Activated naive CD4-positive, alpha-beta T cell treated with anti-CD3 and anti-CD28 coated beads, Interleukin-2, amount 50 U/mL, for 72 hours (primary cell): ENCODE data around the gene CTNS. TPM values are rescaled to one million over a fixed set of nuclear protein-coding genes. Genes with fewer than 3 reads are reported as not detected.
A peak's percentile ranks its signal among the peaks of the same experiment; 100 is the strongest.

Experiments used
- ATAC-seq, 2 donors: fragments of 150-1000 bp; cut with Tn5 transposase; 2 replicates each; pipeline ENCODE4 v1.10.0; 2021; ENCODE audit warnings: mild to moderate bottlenecking in 2 of 2, moderate library complexity in 2 of 2
- DNase-seq, 2 donors: peaks; one replicate each; pipeline ENCODE4 v3.0.0; 2021 to 2022; ENCODE audit warnings: low spot score in 2 of 2
- H3K27ac Mint-ChIP-seq, 2 donors: one replicate each; pipeline ENCODE4 v1.8.0; 2022; ENCODE audit warnings: mild to moderate bottlenecking in 2 of 2, mixed read lengths in 2 of 2
- H3K36me3 Mint-ChIP-seq, 2 donors: one replicate each; pipeline ENCODE4 v1.8.0; 2022; ENCODE audit warnings: mixed read lengths in 2 of 2
- H3K9me3 Mint-ChIP-seq, 2 donors: one replicate each; pipeline ENCODE4 v1.8.0; 2022; ENCODE audit warnings: mixed read lengths in 2 of 2
- total RNA-seq, 2 donors: library from RNA; stranded (reverse); gene quantifications; one replicate each; pipeline ENCODE4 v1.2.3, GENCODE V29; 2022

CTNS gene
- total RNA-seq, 2 donors from 2014 or later = 4.9 to 8.7 TPM

DNA sequence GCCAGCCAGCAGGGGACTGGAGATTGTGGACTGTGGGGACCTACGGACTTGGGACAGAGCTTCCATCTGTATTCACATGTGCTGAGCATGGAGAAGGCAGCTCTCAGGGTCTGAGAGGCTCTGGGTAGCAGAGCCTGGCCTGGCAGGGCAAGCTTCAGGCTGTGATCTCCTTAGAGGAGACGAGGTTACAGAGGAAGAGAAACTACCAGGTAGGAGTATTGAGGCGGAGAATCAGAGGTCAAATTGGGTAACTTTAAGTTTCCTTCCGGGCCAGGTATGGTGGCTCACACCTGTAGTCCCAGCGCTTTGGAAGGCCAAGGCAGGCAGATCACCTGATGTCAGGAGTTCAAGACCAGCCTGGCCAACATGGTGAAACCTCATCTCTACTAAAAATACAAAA lies 8.8 kb downstream of the CTNS start:
- ATAC-seq (no peak), DNase-seq (no peak)
- Mint-ChIP-seq H3K27ac (no peak overlapping the region), H3K36me3 (no peaks in the 10 kb centered on the region), H3K9me3 (no peaks in the 10 kb centered on the region)

- peak in 1 of 2 donors; percentile 7 for ATAC-seq
Observed at GRCh38 chr17:3647251-3647650, 10.7 kb downstream of the CTNS start.

DNA sequence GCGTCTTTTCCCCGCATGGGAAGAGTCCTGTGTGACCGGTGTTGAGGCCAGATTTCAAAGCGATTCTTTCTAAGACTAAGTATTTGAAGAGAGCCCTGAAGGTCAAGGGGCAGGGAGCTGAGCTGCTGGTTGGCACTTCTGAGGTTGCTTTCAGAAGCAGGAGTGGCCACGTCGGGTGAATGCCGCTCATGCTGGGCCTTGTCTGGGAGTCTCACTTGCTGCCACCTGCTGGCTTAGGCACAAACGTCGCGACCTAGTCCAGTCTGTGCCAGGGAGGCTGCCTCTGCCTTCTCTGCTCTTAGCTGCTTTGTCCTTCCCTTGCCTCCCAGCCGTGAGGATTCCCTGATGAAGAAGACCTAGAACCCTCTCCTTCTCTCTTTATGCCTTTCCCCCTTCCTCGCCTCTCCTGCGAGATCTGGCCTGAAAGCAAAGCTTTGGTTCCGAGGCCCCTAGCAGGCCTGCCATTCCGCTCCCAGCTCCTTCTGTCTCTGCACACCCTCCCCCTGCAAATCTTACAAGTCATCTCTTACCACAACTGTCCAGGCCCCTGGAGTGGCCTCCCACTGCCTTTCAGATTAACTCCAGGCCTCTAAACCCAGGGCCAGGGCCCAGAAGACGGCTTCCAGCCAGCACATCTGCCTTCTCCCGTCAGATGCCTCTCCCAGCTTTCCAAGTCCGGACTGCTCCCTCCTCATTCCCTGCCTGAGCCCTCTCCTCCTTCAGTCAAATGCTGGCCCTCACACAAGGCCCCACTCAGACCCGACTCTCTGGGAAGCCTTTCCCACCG lies 11.4 kb downstream of the CTNS start:
- peak in 1 of 2 donors; percentile 85 for ATAC-seq
- peak overlapping the region in 1 of 2 donors; percentile 40 for H3K27ac Mint-ChIP-seq
- DNase-seq = peak in 1 of 2 donors; percentile 54

More at GRCh38 chr17:3647251-3647650, 10.7 kb downstream of the CTNS start:
- no peak overlapping the region for H3K27ac Mint-ChIP-seq
- no peak for DNase-seq
- no peaks in the 10 kb centered on the region for H3K36me3 Mint-ChIP-seq
- no peaks in the 10 kb centered on the region for H3K9me3 Mint-ChIP-seq

DNA sequence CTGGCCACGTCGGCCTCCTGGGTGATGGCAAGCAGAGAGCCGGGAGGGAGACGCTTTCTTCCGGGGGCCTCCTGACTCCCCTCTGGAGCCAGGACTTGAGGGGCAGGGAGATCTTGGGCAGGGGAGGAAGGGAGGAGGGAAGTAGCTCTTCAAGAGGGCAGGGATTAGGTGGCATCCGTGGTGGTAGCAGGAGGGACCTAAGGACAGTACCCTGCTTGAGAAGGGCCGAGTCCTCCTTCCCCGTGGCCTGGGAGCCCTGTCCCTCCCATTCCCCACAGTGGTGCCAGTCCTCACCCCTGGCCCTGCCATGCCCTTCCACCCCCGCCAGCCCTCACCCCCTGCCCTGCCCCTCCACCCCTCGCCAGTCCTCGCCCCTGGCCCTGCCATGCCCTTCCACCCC lies 19.2 kb downstream of the CTNS start:
- no peaks in the 10 kb centered on the region for H3K36me3 Mint-ChIP-seq
- DNase-seq (no peak), ATAC-seq (no peak)
- no peaks in the 10 kb centered on the region for H3K9me3 Mint-ChIP-seq
- no peak overlapping the region for H3K27ac Mint-ChIP-seq

More for the DNA sequence above, 11.4 kb downstream of the CTNS start:
- no peaks in the 10 kb centered on the region for H3K9me3 Mint-ChIP-seq
- no peaks in the 10 kb centered on the region for H3K36me3 Mint-ChIP-seq

DNA sequence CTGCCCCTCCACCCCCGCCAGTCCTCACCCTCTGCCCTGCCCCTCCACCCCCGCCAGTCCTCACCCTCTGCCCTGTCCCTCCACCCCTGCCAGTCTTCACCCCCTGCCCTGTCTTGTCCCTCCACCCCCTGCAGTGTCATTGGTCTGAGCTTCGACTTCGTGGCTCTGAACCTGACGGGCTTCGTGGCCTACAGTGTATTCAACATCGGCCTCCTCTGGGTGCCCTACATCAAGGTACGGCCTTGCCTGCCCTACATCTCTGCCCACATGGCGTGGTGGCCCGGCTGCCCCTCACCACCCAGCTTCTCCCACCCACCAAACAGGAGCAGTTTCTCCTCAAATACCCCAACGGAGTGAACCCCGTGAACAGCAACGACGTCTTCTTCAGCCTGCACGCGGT lies 19.8 kb downstream of the CTNS start:
- Mint-ChIP-seq H3K9me3 (no peaks in the 10 kb centered on the region), H3K27ac (peak overlapping the region; percentile 31 to 44), H3K36me3 (no peaks in the 10 kb centered on the region)
- DNase-seq (no peak), ATAC-seq (no peak)

GRCh38 chr17:3656755-3657587 lies 20.4 kb downstream of the CTNS start:
- Mint-ChIP-seq H3K27ac (peak overlapping the region; percentile 31 to 44), H3K36me3 (no peaks in the 10 kb centered on the region), H3K9me3 (no peaks in the 10 kb centered on the region)
- DNase-seq (no peak), ATAC-seq (no peak)

DNA sequence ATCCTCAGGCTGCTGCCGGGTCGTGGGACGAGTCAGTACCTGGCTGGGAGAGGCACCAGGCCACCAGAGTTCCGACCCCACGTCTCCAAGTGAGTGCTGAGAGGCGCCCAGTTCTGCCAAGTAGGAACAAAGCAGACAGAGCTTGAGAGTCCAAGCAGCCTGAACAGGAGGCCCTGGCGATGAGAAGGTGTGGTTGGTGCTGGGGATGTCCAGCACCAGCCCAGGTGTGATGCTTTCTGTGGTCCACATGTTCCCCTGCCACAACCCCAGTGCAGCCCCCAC lies 21.0 kb downstream of the CTNS start:
- ATAC-seq (no peak), DNase-seq (no peak)
- Mint-ChIP-seq H3K9me3 (no peaks in the 10 kb centered on the region), H3K36me3 (no peaks in the 10 kb centered on the region), H3K27ac (no peak overlapping the region)

- ATAC-seq = no peak
- Mint-ChIP-seq H3K9me3 (no peaks in the 10 kb centered on the region), H3K36me3 (no peaks in the 10 kb centered on the region), H3K27ac (peak overlapping the region in 1 of 2 donors; percentile 36)
- DNase-seq = no peak
Observed at GRCh38 chr17:3657874-3658783, 21.6 kb downstream of the CTNS start.

DNA sequence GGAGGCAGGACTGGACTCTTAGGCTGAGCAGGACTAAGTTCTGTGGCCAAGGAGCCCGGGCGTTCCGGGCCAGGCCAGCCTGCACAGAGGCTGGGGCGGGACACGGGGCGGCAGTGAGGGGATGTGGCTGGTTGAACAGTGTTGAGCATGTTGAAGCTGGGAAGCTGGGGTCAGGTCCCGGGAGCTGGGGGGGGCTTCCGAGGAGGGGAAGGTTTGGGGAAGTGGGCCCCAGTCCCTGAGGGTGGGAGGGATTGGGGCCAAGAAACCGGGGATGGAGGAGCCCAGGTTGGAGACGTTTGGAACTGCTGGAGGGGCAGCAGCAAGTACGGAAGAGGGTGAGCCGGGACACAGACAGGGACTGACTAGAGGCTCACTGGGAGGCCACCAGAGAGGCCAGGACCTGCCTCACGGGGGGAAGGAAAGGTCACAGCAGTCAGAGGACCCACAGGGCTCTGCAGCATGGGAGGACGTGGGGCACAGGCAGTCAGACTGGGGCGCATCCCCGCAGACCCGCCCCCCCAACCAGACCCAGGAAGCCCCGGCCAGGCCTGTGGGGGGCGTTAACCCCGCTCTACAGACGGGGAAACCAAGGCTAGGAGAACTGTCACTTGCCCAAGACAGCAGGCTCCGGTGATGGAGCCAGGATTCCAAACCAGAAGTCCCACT lies 22.4 kb downstream of the CTNS start:
- no peak for ATAC-seq
- DNase-seq = no peak
- H3K36me3 Mint-ChIP-seq = no peaks in the 10 kb centered on the region
- no peak overlapping the region for H3K27ac Mint-ChIP-seq
- no peaks in the 10 kb centered on the region for H3K9me3 Mint-ChIP-seq

DNA sequence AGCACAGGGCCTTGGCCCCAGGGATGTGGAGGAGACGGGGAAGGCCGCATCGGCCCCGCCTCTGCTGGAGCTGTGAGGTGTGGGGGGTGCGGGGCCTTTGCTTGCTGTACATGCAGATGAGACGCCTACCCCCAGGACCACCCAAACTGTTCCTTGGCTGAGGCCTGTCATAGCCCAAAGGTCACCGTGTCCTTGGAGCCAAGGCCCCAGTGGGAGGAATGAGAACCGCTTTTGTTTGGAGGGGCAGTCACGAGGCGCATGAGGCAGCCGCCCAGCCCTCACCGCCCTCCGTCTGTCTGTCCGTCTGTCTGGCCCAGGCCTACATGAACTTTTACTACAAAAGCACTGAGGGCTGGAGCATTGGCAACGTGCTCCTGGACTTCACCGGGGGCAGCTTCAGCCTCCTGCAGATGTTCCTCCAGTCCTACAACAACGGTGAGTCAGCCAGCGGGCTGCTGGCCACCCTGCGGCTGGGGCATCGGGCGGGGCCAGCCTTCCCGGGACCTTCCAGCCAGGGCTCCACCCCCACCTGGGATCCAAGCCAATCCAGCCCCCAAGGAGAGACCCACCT lies 23.1 kb downstream of the CTNS start:
- ATAC-seq (no peak), DNase-seq (no peak)
- Mint-ChIP-seq H3K9me3 (no peaks in the 10 kb centered on the region), H3K27ac (no peak overlapping the region), H3K36me3 (no peaks in the 10 kb centered on the region)

DNA sequence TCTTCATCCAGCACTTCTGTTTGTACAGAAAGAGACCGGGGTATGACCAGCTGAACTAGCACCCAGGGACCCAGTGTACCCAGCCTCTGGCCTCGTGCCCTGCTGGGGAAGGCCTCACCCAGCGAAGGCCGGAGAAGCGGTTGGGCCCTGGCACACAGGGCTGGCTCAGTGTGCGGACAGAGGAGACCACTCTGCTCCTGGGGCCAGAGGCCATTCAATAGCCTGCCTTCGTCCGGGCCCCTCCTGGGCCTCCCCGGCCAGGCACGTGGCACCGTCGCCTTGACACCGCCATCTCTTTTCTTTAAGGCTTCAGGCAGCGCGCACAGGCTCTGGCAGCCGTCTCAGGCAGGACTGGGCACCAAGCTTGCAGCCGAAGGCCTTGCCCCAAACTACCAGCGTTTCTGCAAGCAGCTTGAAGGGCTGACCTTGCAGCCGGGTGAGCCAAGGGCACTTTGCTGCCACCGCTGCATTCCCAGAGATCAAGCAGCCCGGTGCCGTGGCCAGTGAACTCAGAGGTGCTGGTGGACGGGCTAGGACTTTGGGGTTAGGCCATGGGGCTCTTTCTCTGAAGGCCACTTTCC lies 23.8 kb downstream of the CTNS start:
- DNase-seq (no peak), ATAC-seq (no peak)
- Mint-ChIP-seq H3K27ac (no peak overlapping the region), H3K36me3 (no peaks in the 10 kb centered on the region), H3K9me3 (no peaks in the 10 kb centered on the region)

- DNase-seq (no peak), ATAC-seq (no peak)
- no peak overlapping the region for H3K27ac Mint-ChIP-seq
- H3K36me3 Mint-ChIP-seq = no peaks in the 10 kb centered on the region
- H3K9me3 Mint-ChIP-seq = no peaks in the 10 kb centered on the region
Observed at GRCh38 chr17:3663102-3664011, 26.8 kb downstream of the CTNS start.

DNA sequence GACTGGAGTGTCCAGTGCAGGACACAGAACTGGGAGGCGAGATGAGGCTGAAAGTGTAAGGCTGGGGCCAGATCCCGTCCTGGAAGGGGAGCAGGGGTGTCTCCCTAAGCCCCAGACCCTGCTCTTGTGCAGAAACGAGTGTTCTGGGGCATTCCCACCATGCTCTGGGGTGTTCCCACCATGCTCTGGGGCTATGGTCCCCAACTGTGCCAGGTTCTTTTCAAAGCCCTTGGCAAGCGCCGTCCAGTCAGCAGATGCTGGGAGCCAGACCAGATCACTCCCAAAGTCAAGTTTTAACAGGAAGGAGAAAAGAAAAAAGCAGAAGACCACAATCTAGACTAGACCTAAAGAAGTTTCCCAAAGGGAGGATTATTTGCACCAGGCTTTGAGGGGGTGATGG lies 29.3 kb downstream of the CTNS start:
- Mint-ChIP-seq H3K36me3 (peaks cover 7% of the 10 kb centered on the region in 2 donors), H3K27ac (peak overlapping the region in 1 of 2 donors; percentile 26), H3K9me3 (no peaks in the 10 kb centered on the region)
- no peak for DNase-seq
- ATAC-seq = no peak

DNA sequence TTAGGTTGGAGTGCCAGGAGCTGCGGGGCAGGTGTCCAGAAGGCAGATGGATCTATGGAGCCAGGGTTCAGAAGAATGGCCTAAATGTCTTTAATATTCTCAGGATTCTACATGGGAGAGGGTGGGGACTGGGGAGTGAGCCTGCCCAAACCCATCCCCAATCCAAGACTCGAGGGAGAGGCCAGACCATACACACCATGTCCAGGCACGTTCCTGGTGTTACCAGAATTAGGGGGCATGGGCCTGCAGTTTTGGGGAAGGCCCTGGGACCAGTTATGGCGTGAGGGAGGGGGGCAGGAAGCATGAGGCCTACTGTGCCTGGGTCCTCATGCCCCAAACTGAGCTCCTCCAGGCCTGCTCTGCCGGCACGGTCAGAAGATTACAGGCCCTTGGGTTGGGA lies 30.0 kb downstream of the CTNS start:
- Mint-ChIP-seq H3K36me3 (peaks cover 7% of the 10 kb centered on the region in 2 donors), H3K9me3 (no peaks in the 10 kb centered on the region), H3K27ac (no peak overlapping the region)
- DNase-seq (no peak), ATAC-seq (no peak)
